HCT116 (cell line): ENCODE data around the gene MCF2L. TPM values are rescaled to one million over a fixed set of nuclear protein-coding genes. Genes with fewer than 3 reads are reported as not detected.

Source experiments
- ATAC-seq: fragments of 200-7000 bp; cut with Tn5 transposase; 2 replicates; pipeline ENCODE4 v1.9.1; 2020; ENCODE audit warnings: mild to moderate bottlenecking, moderate library complexity
- BruUV-seq: library from RNA; stranded (reverse); fragments of 400-500 nt; replicated peaks from 2 replicates; lab custom pipeline; 2021; lab: Mats Ljungman, UMichigan
- CTCF ChIA-PET: fragments of 300-600 bp; sonication (Branson Sonifier 250); formaldehyde crosslinking; loops from one replicate; lab custom pipeline; 2021; ENCODE audit warnings: antibody characterized with exemption; lab: Charles Lee
- POLR2A ChIA-PET: fragments of 300-600, 350-600 bp; sonication (Branson Sonifier 250); formaldehyde crosslinking; loops from one replicate; lab custom pipeline; 2021; ENCODE audit warnings: antibody characterized with exemption; lab: Charles Lee
- RAD21 ChIA-PET, 2 experiments: fragments of 300-600 bp; sonication (Branson Sonifier 250); formaldehyde crosslinking; loops; one replicate each; lab custom pipeline; 2023; ENCODE audit warnings: low total read pairs in 2 of 2; ENCODE audit not compliant: uncharacterized antibody in 2 of 2, unreplicated experiment in 2 of 2, low non-redundant PET in 1 of 2; lab: Charles Lee
- DNase-seq: peaks from one replicate; pipeline ENCODE4 v3.0.0-alpha.2; 2010; ENCODE audit warnings: low read depth, low spot score
- H2AFZ ChIP-seq: fragments of 200-600 bp; shearing (Covaris generic), sonication (generic); 2 replicates; pipeline ENCODE4 v1.6.1; 2017; ENCODE audit warnings: low read depth, mixed run types, mixed read lengths, antibody characterized with exemption, low read length; ENCODE audit not compliant: poor library complexity, severe bottlenecking
- H3K27ac ChIP-seq: 2 replicates; pipeline ENCODE4 v1.5.1; 2012; ENCODE audit warnings: low read depth, low read length
- H3K27me3 ChIP-seq: fragments of 200-600 bp; sonication (generic); 2 replicates; pipeline ENCODE4 v1.6.1; 2016; ENCODE audit warnings: mixed run types, low read length, mixed read lengths; ENCODE audit not compliant: insufficient read depth
- H3K36me3 ChIP-seq, 2 experiments: fragments of 200-500 bp in 1 of 2; fragments of 200-600 bp in 1 of 2; sonication (Bioruptor generic) in 1 of 2; sonication (generic) in 1 of 2; 2 replicates each; pipeline versions ENCODE4 v1.5.1 to v1.6.1; 2014 to 2016; ENCODE audit warnings: low read length in 2 of 2, inconsistent platforms in 1 of 2, mixed read lengths in 1 of 2, mixed run types in 1 of 2; ENCODE audit not compliant: insufficient read depth in 2 of 2, control insufficient read depth in 1 of 2
- H3K4me1 ChIP-seq, 2 experiments: fragments of 200-600 bp in 1 of 2; sonication (generic) in 1 of 2; 2 replicates each; pipeline versions ENCODE4 v1.5.1 to v1.6.1; 2012 to 2017; ENCODE audit warnings: low read length in 2 of 2, inconsistent platforms in 1 of 2, mild to moderate bottlenecking in 1 of 2, mixed read lengths in 1 of 2, mixed run types in 1 of 2, moderate library complexity in 1 of 2; ENCODE audit not compliant: insufficient read depth in 2 of 2, control insufficient read depth in 1 of 2
- H3K4me2 ChIP-seq: fragments of 200-600 bp; sonication (generic); 2 replicates; pipeline ENCODE4 v1.6.1; 2017; ENCODE audit warnings: mixed run types, low read length, mixed read lengths
- H3K4me3 ChIP-seq, 2 experiments: fragments of 200-600 bp in 1 of 2; sonication (generic) in 1 of 2; replicated peaks in 1 of 2; 2 replicates each; pipeline ENCODE4 v1.5.1; 2011 to 2016; ENCODE audit warnings: low read length in 2 of 2, control low read depth in 1 of 2, low read depth in 1 of 2, mild to moderate bottlenecking in 1 of 2, mixed read lengths in 1 of 2, mixed run types in 1 of 2
- H3K79me2 ChIP-seq: fragments of 200-600 bp; sonication (generic); 2 replicates; pipeline ENCODE4 v1.6.1; 2017; ENCODE audit warnings: mild to moderate bottlenecking, mixed run types, low read length, moderate library complexity, mixed read lengths; ENCODE audit not compliant: insufficient read depth
- H3K9ac ChIP-seq: fragments of 200-600 bp; sonication (generic); 2 replicates; pipeline ENCODE4 v1.6.1; 2016; ENCODE audit warnings: low read length, mixed read lengths
- H3K9me2 ChIP-seq: fragments of 200-600 bp; sonication (generic), shearing (Covaris generic); 2 replicates; pipeline ENCODE4 v1.6.1; 2017; ENCODE audit warnings: mixed run types, mild to moderate bottlenecking, moderate library complexity; ENCODE audit not compliant: insufficient read depth
- H3K9me3 ChIP-seq, 2 experiments: fragments of 200-500 bp in 1 of 2; fragments of 200-600 bp in 1 of 2; sonication (Bioruptor generic) in 1 of 2; sonication (generic) in 1 of 2; 2 replicates each; pipeline ENCODE4 v1.6.1; 2014 to 2017; ENCODE audit warnings: low read length in 2 of 2, mixed read lengths in 2 of 2, inconsistent platforms in 1 of 2, low read depth in 1 of 2, mild to moderate bottlenecking in 1 of 2, mixed run types in 1 of 2, moderate library complexity in 1 of 2; ENCODE audit not compliant: control insufficient read depth in 1 of 2, insufficient read depth in 1 of 2
- H4K20me1 ChIP-seq: fragments of 200-600 bp; sonication (generic), shearing (Covaris generic); 2 replicates; pipeline ENCODE4 v1.6.1; 2017; ENCODE audit warnings: mixed run types, mild to moderate bottlenecking, moderate library complexity; ENCODE audit not compliant: insufficient read depth
- ATF3 ChIP-seq: IDR thresholded peaks from 2 replicates; pipeline ENCODE4 v1.6.1; 2012
- CEBPB ChIP-seq: IDR thresholded peaks from 2 replicates; pipeline ENCODE4 v1.6.1; 2012; ENCODE audit warnings: low read depth
- CTCF ChIP-seq, 3 experiments: fragments of 200-600 bp in 1 of 3; sonication (generic) in 1 of 3; IDR thresholded peaks in 2 of 3; conservative IDR thresholded peaks in 1 of 3; 2 replicates each; pipeline ENCODE4 v1.5.1; 2012 to 2017; ENCODE audit warnings: low read depth in 2 of 3, low read length in 2 of 3, antibody characterized with exemption in 1 of 3, borderline replicate concordance in 1 of 3, control low read depth in 1 of 3, mild to moderate bottlenecking in 1 of 3, mixed read lengths in 1 of 3, mixed run types in 1 of 3, moderate library complexity in 1 of 3; ENCODE audit not compliant: insufficient read depth in 1 of 3
- EZH2phosphoT487 ChIP-seq: fragments of 200-600 bp; IDR thresholded peaks from 2 replicates; pipeline ENCODE4 v1.6.1; 2018; ENCODE audit warnings: antibody characterized with exemption, borderline replicate concordance
- FOSL1 ChIP-seq: IDR thresholded peaks from 2 replicates; pipeline ENCODE4 v1.6.1; 2012; ENCODE audit warnings: low read depth
- JUND ChIP-seq: IDR thresholded peaks from 2 replicates; pipeline ENCODE4 v1.6.1; 2012
- MAX ChIP-seq: IDR thresholded peaks from 2 replicates; pipeline ENCODE4 v1.6.1; 2012
- POLR2A ChIP-seq: IDR thresholded peaks from 2 replicates; pipeline ENCODE4 v1.7.0; 2011; ENCODE audit warnings: borderline replicate concordance; ENCODE audit not compliant: insufficient read depth, insufficient read length; ENCODE audit errors: extremely low read depth
- SRF ChIP-seq: IDR thresholded peaks from 2 replicates; pipeline ENCODE4 v1.6.1; 2012; ENCODE audit warnings: low read depth
- YY1 ChIP-seq: IDR thresholded peaks from 2 replicates; pipeline ENCODE4 v1.6.1; 2011; ENCODE audit warnings: low read length, low read depth, moderate library complexity, mild to moderate bottlenecking; ENCODE audit not compliant: insufficient replicate concordance; ENCODE audit errors: extremely low read depth
- ZNF274 ChIP-seq: fragments of 200-500 bp; sonication (Bioruptor generic); IDR thresholded peaks from 2 replicates; pipeline ENCODE4 v1.6.1; 2014; ENCODE audit warnings: mild to moderate bottlenecking, low read depth, low read length, inconsistent platforms
- intact Hi-C: fragments of 100-400 bp; cut with micrococcal nuclease; formaldehyde crosslinking; loops from 2 replicates; pipeline ENCODE4 v1.10.0; 2022
- total RNA-seq: library from RNA; stranded (reverse); gene quantifications from one replicate; pipeline ENCODE4 v1.2.1, GENCODE V29; 2021; ENCODE audit not compliant: unreplicated experiment

MCF2L gene
- total RNA-seq, 1 experiment from 2014 or later: 19.3 TPM

DNA sequence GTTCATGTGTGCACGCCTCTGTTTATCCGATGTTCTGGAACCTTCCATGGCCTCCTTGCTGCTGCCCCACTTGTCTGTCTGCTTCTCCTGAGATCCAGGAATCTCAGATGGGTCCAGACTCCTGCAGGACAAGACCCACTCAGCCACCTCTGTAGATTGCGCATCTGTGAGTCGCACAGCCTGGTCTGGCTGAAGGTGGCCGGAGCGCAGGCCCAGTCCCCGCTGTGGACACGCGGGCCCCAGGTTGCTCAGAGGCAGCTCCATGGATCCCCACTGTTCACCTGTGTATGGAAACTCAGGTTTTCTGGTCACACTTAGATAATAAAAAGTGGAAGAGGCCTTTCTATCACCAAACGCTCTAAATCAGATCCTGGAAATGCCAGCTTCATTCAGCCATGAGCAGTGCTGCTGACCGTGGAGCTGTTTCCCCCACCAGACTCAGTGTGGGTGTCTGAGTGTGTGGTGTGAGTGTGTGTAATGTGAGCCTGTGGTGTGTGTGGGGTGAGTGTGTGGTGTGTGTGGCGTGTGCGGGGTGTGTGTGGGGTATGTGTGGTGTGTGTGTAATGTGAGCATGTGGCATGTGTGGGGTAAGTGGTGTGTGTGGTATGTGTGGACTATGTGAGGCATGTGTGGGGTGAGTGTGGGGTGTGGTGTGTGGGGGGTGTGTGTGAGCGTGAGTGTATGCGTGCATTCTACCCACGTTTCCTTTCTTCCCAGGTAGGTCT, 59.5 kb downstream of the MCF2L start:
- no peaks in the 10 kb centered on the region for H3K79me2 ChIP-seq
- CTCF ChIA-PET: interaction anchor here (1.3 to 2.0 kb wide), 2 partner anchors 85 to 86 kb away, joined by 3 to 20 read pairs; no protein-coding TSS in a partner anchor
- no peaks in the 10 kb centered on the region for H3K27me3 ChIP-seq
- H3K27ac ChIP-seq: no peak overlapping the region
- no peak overlapping the region for H3K4me2 ChIP-seq
- POLR2A ChIA-PET: no interaction called here
- no peaks in the 10 kb centered on the region for H3K9me2 ChIP-seq
- RAD21 ChIA-PET: no interaction called here
- no peak for DNase-seq
- H3K4me3 ChIP-seq: no peak overlapping the region
- H3K9ac ChIP-seq: no peak overlapping the region
- no peak for TF ChIP-seq FOSL1
- TF ChIP-seq MAX: no peak
- TF ChIP-seq JUND: no peak
- TF ChIP-seq SRF: no peak
- no peak for TF ChIP-seq POLR2A
- TF ChIP-seq YY1: no peak
- TF ChIP-seq EZH2phosphoT487: no peak
- intact Hi-C loops: loop anchor here (1.0 kb wide), 1 partner anchor 86 kb away; no protein-coding TSS in a partner anchor
- H2AFZ ChIP-seq: no peak overlapping the region
- ATAC-seq: no peak
- no peaks in the 10 kb centered on the region for H3K9me3 ChIP-seq
- H4K20me1 ChIP-seq: no peaks in the 10 kb centered on the region
- no peaks in the 10 kb centered on the region for H3K36me3 ChIP-seq
- H3K4me1 ChIP-seq: peaks cover 0 to 4% of the 10 kb centered on the region in 2 experiments; a peak in 1 of 4 replicates
- BruUV-seq: no TSS peak

DNA sequence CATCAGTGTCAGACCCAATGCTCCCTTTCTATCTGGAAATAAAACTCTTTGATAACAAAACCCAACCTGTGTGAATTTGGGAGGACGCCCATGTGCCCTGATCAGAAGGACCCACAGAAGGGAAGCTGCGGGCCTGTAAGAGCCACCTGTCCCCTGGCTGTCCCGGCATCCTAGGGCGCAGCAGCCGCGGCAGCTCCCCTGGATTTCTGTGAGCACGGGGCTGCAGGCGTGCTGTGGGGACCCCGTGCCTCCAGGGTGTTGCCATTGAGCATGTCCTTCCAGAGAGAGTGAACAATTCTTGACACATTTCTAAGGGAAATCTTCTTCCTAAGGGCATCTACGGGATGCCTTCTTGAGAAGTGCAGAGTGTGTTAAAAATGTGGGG, 60.0 kb downstream of the MCF2L start:
- Histone ChIP-seq H3K27me3 (no peaks in the 10 kb centered on the region), H3K79me2 (no peaks in the 10 kb centered on the region), H3K4me1 (no peaks in the 10 kb centered on the region), H2AFZ (no peak overlapping the region), H3K4me3 (no peak overlapping the region), H3K9ac (no peak overlapping the region), H4K20me1 (no peaks in the 10 kb centered on the region)
- DNase-seq (no peak), ATAC-seq (peak; percentile 16; the same call in 1 of the 2 replicates)
- POLR2A ChIA-PET: no interaction called here
- TF ChIP-seq CTCF (IDR thresholded peaks at IDR 0.05 in 2 of 3, conservative IDR thresholded peaks at IDR 0.05 in 1 of 3; ENCODE audit: borderline replicate concordance in 1 of 3, insufficient read depth in 1 of 3, low read depth in 2 of 3, low read length in 2 of 3) (no peak), ZNF274 (no peak), CEBPB (no peak), ATF3 (no peak)
- TF ChIP-seq, all 23 proteins: peak for 0
- H3K9me3 ChIP-seq: no peaks in the 10 kb centered on the region
- RAD21 ChIA-PET: no interaction called here
- H3K4me2 ChIP-seq: no peak overlapping the region
- no TSS peak for BruUV-seq
- CTCF ChIA-PET: interaction anchor here (1.0 to 2.0 kb wide), 3 partner anchors 86 to 423 kb away, joined by 3 to 20 read pairs (median 3); no protein-coding TSS in a partner anchor
- H3K36me3 ChIP-seq: no peaks in the 10 kb centered on the region
- no peak overlapping the region for H3K27ac ChIP-seq
- H3K9me2 ChIP-seq: no peaks in the 10 kb centered on the region
- intact Hi-C loops: loop anchor here (1.0 kb wide), 1 partner anchor 87 kb away; no protein-coding TSS in a partner anchor
